Measurements from ENCODE around the gene HNF1B.

The HNF1B gene

GRCh38 chr17:37678036-37678435, 66.8 kb downstream of the HNF1B start:
- POLR2A ChIA-PET = no interaction called here
- CTCF ChIA-PET = no interaction called here
- no peak for TF ChIP-seq CTCF (IDR thresholded peaks at IDR 0.05; ENCODE audit: insufficient read depth, low read length, missing control alignments)
- H3K4me3 ChIP-seq (ENCODE audit: low read depth, low read length) = no peak overlapping the region
- no peak for DNase-seq (ENCODE audit: low read depth, low spot score)

DNA sequence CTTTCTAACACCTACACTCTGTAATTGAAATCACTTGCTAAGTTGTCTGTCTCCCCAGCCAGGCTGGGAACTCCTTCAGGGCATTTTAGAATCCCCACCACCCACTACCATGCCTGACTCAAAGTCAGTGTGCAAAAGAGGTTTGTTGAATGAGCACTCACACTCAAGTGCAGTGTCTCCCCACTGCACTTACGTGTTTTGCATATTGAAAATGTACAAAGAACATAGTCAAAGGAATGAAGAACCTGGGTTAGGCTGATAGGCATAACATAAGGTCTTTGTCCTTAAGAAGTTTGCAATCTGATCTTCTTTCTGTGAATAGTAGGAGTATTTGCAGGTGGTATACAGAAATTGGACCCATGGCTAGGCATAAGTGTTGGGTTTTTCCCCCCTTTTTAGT, 67.8 kb downstream of the HNF1B start:
- CTCF ChIA-PET = no interaction called here

GRCh38 chr17:37676115-37676925, 68.5 kb downstream of the HNF1B start:
- TF ChIP-seq CTCF (IDR thresholded peaks at IDR 0.05; ENCODE audit: insufficient read depth, low read length, missing control alignments) = no peak
- ChIA-PET POLR2A (no interaction called here), CTCF (interaction anchor here (0.9 kb wide), 1 partner anchor 26 kb away, joined by 3 read pairs; no protein-coding TSS in a partner anchor)
- H3K4me3 ChIP-seq (ENCODE audit: low read depth, low read length) = no peak overlapping the region
- no peak for DNase-seq (ENCODE audit: low read depth, low spot score)

More for the DNA sequence above, 67.8 kb downstream of the HNF1B start:
- DNase-seq (ENCODE audit: low read depth, low spot score) = no peak
- TF ChIP-seq CTCF (IDR thresholded peaks at IDR 0.05; ENCODE audit: insufficient read depth, low read length, missing control alignments) = no peak
- POLR2A ChIA-PET = no interaction called here
- no peak overlapping the region for H3K4me3 ChIP-seq (ENCODE audit: low read depth, low read length)

DNA sequence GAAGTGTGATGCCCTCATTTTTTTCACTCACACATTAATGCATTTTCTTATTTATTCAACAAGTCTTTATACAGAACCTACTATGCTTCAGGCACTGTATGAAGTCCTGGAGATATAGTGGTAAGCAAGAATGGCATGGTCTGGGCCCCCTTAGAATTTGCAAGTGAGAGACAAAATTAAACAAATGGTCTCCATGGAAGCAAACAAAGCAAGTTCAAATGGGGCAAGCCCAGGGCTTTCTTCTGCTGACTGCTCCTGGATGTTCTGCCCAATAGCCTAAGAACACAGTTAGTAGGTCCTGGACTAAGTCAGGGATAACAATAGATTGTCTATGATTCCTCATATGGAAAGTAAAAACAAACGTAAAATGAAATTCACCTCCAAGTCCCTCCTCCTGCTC, 70.3 kb downstream of the HNF1B start:
- POLR2A ChIA-PET = no interaction called here
- no peak for TF ChIP-seq CTCF (IDR thresholded peaks at IDR 0.05; ENCODE audit: insufficient read depth, low read length, missing control alignments)
- no peak for DNase-seq (ENCODE audit: low read depth, low spot score)
- CTCF ChIA-PET = interaction anchor here (0.8 kb wide), 1 partner anchor 118 kb away, joined by 3 read pairs; no protein-coding TSS in a partner anchor
- no peak overlapping the region for H3K4me3 ChIP-seq (ENCODE audit: low read depth, low read length)

DNA sequence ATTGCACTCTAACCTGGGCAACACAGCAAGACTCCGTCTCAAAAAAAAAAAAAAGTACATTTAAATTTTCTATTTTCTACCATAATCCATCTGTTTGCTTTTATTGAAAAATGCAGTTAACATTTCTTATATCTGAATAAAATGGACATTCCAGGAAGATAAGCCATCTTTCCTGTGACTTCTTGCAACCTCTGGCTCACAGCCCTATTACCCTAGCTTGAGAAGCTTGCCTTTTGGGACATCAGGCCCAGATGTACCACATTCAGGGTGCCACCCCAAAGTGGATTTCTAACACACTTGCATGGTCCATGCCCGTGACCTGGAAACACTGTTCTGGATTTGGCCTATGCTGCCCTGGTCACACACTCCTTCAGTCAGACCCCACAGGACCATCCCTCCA, 71.5 kb downstream of the HNF1B start:
- no peak for DNase-seq (ENCODE audit: low read depth, low spot score)

More for the DNA sequence above, 71.5 kb downstream of the HNF1B start:
- H3K4me3 ChIP-seq (ENCODE audit: low read depth, low read length) = no peak overlapping the region
- TF ChIP-seq CTCF (IDR thresholded peaks at IDR 0.05; ENCODE audit: insufficient read depth, low read length, missing control alignments) = no peak
- POLR2A ChIA-PET = no interaction called here
- CTCF ChIA-PET = interaction anchor here (0.9 to 3.2 kb wide), 4 partner anchors 12 to 142 kb away, joined by 3 to 26 read pairs (median 17); no protein-coding TSS in a partner anchor
